Caco-2 (cell line): Measurements from ENCODE around the gene TEKT4. TPM values are rescaled to one million over a fixed set of nuclear protein-coding genes. Genes with fewer than 3 reads are reported as not detected.

ENCODE experiments used
- BruUV-seq: library from RNA; stranded (reverse); fragments of 400-500 nt; replicated peaks from 2 replicates; lab custom pipeline; 2021; lab: Mats Ljungman, UMichigan
- CTCF ChIA-PET: fragments of 300-600 bp; sonication (Branson Sonifier 250); formaldehyde crosslinking; loops from one replicate; lab custom pipeline; 2022; ENCODE audit warnings: antibody characterized with exemption; lab: Charles Lee
- POLR2A ChIA-PET: fragments of 300-600 bp; sonication (Branson Sonifier 250); formaldehyde crosslinking; loops from one replicate; lab custom pipeline; 2022; ENCODE audit warnings: antibody characterized with exemption; lab: Charles Lee
- DNase-seq, 2 experiments: peaks; one replicate each; pipeline versions ENCODE4 v3.0.0 to v3.0.0-alpha.2; 2020 to 2022
- H3K27me3 ChIP-seq: replicated peaks from 2 replicates; pipeline ENCODE4 v1.6.0; 2011; ENCODE audit warnings: low read length; ENCODE audit not compliant: control insufficient read depth, insufficient read depth
- H3K36me3 ChIP-seq: 2 replicates; pipeline ENCODE4 v1.5.1; 2011; ENCODE audit warnings: low read length; ENCODE audit not compliant: control insufficient read depth, insufficient read depth
- H3K4me1 ChIP-seq: fragments of 250-450 bp; sonication (Bioruptor Pico); 2 replicates; pipeline ENCODE4 v1.5.1; 2020; ENCODE audit warnings: mild to moderate bottlenecking
- H3K4me3 ChIP-seq: 2 replicates; pipeline ENCODE4 v1.5.1; 2011; ENCODE audit warnings: low read depth, mild to moderate bottlenecking, control low read depth, low read length
- H3K9me3 ChIP-seq: fragments of 250-450 bp; sonication (Bioruptor Pico); 2 replicates; pipeline ENCODE4 v1.5.1; 2020; ENCODE audit warnings: mild to moderate bottlenecking, moderate library complexity
- H3K27ac Mint-ChIP-seq: one replicate; pipeline ENCODE4 v1.8.0; 2022; ENCODE audit warnings: mixed read lengths; ENCODE audit not compliant: unreplicated experiment
- H3K27me3 Mint-ChIP-seq: one replicate; pipeline ENCODE4 v1.8.0; 2022; ENCODE audit warnings: mixed read lengths; ENCODE audit not compliant: insufficient read depth, unreplicated experiment
- H3K36me3 Mint-ChIP-seq: one replicate; pipeline ENCODE4 v1.8.0; 2022; ENCODE audit warnings: mild to moderate bottlenecking, mixed read lengths; ENCODE audit not compliant: insufficient read depth, unreplicated experiment
- H3K4me1 Mint-ChIP-seq: one replicate; pipeline ENCODE4 v1.8.0; 2022; ENCODE audit warnings: low read depth, mixed read lengths; ENCODE audit not compliant: unreplicated experiment
- H3K4me3 Mint-ChIP-seq: one replicate; pipeline ENCODE4 v1.8.0; 2022; ENCODE audit warnings: mild to moderate bottlenecking, moderate library complexity, mixed read lengths; ENCODE audit not compliant: unreplicated experiment
- H3K9me3 Mint-ChIP-seq: one replicate; pipeline ENCODE4 v1.8.0; 2022; ENCODE audit warnings: mixed read lengths; ENCODE audit not compliant: unreplicated experiment
- intact Hi-C: fragments of 100-400 bp; cut with micrococcal nuclease; formaldehyde crosslinking; loops from one replicate; pipeline ENCODE4 v1.10.0; 2022; ENCODE audit not compliant: unreplicated experiment
- total RNA-seq: library from RNA; stranded (reverse); gene quantifications from 2 replicates; pipeline ENCODE4 v1.2.3, GENCODE V29; 2022
- TF ChIP-seq, protein P1 (sequence below), 2 experiments: fragments of 200-600 bp in 1 of 2; IDR thresholded peaks; 1 replicate in 1 of 2; 2 replicates in 1 of 2; pipeline versions ENCODE4 v1.5.1 to v1.8.0; 2011 to 2022; ENCODE audit warnings: antibody characterized with exemption in 1 of 2, control low read depth in 1 of 2, inconsistent platforms in 1 of 2, low read depth in 1 of 2, low read length in 1 of 2, mild to moderate bottlenecking in 1 of 2, moderate library complexity in 1 of 2; ENCODE audit not compliant: insufficient read depth in 1 of 2, severe bottlenecking in 1 of 2, unreplicated experiment in 1 of 2

Gene TEKT4
- total RNA-seq, 1 experiment from 2014 or later, result not detected

DNA sequence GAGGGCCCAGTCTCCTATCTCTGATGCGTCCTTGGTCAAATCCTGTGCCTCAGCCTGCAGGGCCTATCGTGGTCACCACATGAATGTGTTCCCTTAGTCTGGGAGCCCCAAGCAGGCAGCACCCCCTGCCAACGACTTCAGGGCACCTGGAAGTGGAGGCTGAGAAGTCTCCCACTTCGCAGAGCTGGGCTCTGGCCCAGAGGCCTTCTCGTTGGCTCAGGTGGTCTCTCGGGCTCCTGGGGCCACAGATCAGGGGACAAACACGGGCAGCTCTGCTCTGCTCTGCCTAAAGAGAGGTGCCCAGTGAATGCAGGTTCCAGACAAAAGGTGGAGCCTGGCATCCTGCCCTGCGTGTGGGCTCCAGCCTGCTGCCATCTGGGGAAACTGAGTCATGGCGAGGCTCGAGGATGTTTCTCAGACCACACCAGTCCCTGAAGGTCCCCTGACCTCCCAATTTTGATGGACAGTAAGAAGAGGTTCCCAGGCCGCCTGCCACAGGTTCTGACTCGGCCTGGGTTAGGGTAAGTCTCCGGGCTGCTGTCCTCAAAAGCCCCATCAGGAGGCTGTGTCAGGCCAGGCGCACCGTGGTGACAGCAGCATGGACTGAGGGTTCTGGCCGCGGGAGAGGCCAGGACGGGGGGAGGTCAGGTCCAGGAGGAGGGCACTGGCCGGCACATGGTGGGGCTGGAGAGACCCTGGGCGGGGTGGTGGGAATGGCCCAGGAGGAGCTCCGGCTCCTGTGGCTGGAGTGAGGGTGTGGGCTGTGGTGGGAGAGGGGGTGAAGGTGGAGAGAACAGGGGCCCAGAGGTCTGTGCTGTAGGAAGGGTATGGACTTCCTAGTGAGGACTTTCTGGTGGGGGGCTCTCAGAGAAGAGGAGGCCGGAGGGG, 1.4 kb upstream of the TEKT4 start:
- Mint-ChIP-seq H3K27ac (no peak overlapping the region), H3K36me3 (no peaks in the 10 kb centered on the region), H3K4me3 (no peak overlapping the region), H3K9me3 (no peaks in the 10 kb centered on the region), H3K4me1 (no peaks in the 10 kb centered on the region), H3K27me3 (no peaks in the 10 kb centered on the region)
- POLR2A ChIA-PET, result no interaction called here
- Histone ChIP-seq H3K27me3 (no peaks in the 10 kb centered on the region; the same call in 1 of the 2 replicates), H3K4me1 (no peaks in the 10 kb centered on the region), H3K9me3 (no peaks in the 10 kb centered on the region), H3K36me3 (no peaks in the 10 kb centered on the region), H3K4me3 (no peak overlapping the region)
- intact Hi-C loops, result no loop called here
- DNase-seq, result no peak
- BruUV-seq, result no TSS peak
- TF ChIP-seq, protein P1, sequence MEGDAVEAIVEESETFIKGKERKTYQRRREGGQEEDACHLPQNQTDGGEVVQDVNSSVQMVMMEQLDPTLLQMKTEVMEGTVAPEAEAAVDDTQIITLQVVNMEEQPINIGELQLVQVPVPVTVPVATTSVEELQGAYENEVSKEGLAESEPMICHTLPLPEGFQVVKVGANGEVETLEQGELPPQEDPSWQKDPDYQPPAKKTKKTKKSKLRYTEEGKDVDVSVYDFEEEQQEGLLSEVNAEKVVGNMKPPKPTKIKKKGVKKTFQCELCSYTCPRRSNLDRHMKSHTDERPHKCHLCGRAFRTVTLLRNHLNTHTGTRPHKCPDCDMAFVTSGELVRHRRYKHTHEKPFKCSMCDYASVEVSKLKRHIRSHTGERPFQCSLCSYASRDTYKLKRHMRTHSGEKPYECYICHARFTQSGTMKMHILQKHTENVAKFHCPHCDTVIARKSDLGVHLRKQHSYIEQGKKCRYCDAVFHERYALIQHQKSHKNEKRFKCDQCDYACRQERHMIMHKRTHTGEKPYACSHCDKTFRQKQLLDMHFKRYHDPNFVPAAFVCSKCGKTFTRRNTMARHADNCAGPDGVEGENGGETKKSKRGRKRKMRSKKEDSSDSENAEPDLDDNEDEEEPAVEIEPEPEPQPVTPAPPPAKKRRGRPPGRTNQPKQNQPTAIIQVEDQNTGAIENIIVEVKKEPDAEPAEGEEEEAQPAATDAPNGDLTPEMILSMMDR (IDR thresholded peaks at IDR 0.05; ENCODE audit: insufficient read depth in 1 of 2, low read depth in 1 of 2, low read length in 1 of 2, severe bottlenecking in 1 of 2, unreplicated experiment in 1 of 2), result no peak
- CTCF ChIA-PET, result no interaction called here

DNA sequence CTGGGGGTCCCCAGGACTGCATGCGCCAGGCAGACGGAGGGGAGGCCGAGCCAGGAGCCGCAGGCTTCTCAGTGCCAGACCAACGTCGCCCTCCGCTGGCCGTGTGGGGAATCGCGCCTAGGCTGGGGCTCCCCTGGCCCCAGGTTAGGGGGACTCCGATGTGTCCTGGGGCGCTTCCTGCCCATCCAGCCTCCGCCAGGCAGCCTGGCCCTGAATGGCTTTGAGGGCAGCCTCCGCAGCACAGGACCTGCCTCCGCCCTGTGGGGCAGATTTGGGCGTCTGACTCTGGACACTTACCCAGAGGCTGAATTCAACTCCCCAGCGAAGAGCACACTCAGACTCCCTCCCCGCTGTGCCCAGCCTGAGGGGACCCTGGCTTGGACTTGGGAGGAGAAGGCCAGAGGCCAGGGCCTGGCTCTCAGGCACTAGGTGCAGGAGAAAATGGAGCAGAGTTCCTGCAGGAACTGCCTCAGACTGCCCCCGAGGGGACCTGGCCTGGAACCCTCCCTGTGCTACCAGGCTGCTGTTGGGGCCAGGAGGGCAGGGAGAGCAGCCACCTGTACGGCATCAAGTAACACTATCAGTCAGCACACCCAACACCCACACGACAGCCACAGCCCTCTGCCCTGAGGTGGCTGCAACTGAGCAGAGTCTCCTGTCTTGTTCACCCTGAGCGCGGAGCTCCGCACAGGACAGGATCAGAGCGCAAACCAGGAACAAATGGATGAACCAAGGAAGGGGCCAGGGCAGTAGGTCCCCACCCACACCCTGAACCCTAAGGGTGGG, 597 bp upstream of the TEKT4 start:
- Mint-ChIP-seq H3K36me3 (no peaks in the 10 kb centered on the region), H3K4me1 (no peaks in the 10 kb centered on the region), H3K9me3 (no peaks in the 10 kb centered on the region), H3K27me3 (no peaks in the 10 kb centered on the region), H3K27ac (no peak overlapping the region), H3K4me3 (no peak overlapping the region)
- TF ChIP-seq, protein P1 (IDR thresholded peaks at IDR 0.05; ENCODE audit: insufficient read depth in 1 of 2, low read depth in 1 of 2, low read length in 1 of 2, severe bottlenecking in 1 of 2, unreplicated experiment in 1 of 2), result peak; percentile 42 to 71
- DNase-seq, result peak in 1 of 2 experiments; percentile 22
- CTCF ChIA-PET, result no interaction called here
- Histone ChIP-seq H3K4me1 (no peaks in the 10 kb centered on the region), H3K27me3 (no peaks in the 10 kb centered on the region; the same call in 1 of the 2 replicates), H3K9me3 (no peaks in the 10 kb centered on the region), H3K4me3 (no peak overlapping the region), H3K36me3 (no peaks in the 10 kb centered on the region)
- intact Hi-C loops, result no loop called here
- no TSS peak for BruUV-seq
- POLR2A ChIA-PET, result no interaction called here

DNA sequence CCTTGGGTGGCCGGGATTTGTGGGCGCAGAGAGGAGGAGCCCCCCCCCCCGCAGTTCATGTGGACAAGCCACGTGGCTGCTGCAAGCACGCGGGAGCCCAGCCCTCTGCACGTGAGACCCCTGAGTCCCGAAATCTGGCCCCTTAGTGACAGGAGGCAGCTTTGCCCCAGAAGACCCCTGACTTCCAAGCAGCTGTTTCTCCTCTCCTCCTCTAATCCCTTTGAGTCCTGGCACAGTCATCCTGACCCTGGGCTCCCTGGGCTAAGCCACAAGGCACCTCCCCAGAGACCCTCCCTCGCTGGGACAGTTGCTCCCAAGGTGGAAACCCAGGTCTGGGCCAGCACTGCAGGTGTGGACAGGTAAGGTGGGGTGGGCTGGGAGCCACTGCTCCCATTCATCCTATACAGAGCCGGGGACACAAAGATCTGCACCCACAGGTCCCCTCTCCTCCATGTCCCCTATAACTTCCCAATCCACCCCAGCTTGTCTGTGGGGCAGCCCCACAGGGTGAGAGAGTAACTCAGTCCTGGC, 923 bp downstream of the TEKT4 start:
- Mint-ChIP-seq H3K4me3 (no peak overlapping the region), H3K27ac (no peak overlapping the region), H3K4me1 (no peaks in the 10 kb centered on the region), H3K9me3 (no peaks in the 10 kb centered on the region), H3K27me3 (peaks cover 4% of the 10 kb centered on the region), H3K36me3 (no peaks in the 10 kb centered on the region)
- DNase-seq, result no peak
- Histone ChIP-seq H3K9me3 (no peaks in the 10 kb centered on the region), H3K4me3 (no peak overlapping the region), H3K27me3 (no peaks in the 10 kb centered on the region), H3K4me1 (no peaks in the 10 kb centered on the region), H3K36me3 (no peaks in the 10 kb centered on the region)
- BruUV-seq, result no TSS peak
- TF ChIP-seq, protein P1 (IDR thresholded peaks at IDR 0.05; ENCODE audit: insufficient read depth in 1 of 2, low read depth in 1 of 2, low read length in 1 of 2, severe bottlenecking in 1 of 2, unreplicated experiment in 1 of 2), result no peak
- POLR2A ChIA-PET, result no interaction called here
- CTCF ChIA-PET, result no interaction called here
- intact Hi-C loops, result no loop called here
